Neural progenitor cell (in vitro differentiated cells): ENCODE data around the gene IFIT5.

Experiments used
- EZH2 ChIP-seq: fragments of 200-600 bp; sonication (generic); IDR thresholded peaks from 2 replicates; pipeline ENCODE4 v1.6.1; 2017; ENCODE audit warnings: antibody characterized with exemption, mild to moderate bottlenecking, moderate library complexity
- EZH2phosphoT487 ChIP-seq: fragments of 200-600 bp; sonication (generic); IDR thresholded peaks from 2 replicates; pipeline ENCODE4 v1.6.1; 2017; ENCODE audit warnings: antibody characterized with exemption
- TF ChIP-seq, protein P1 (sequence below): fragments of 200-600 bp; sonication (generic); IDR thresholded peaks from 2 replicates; pipeline ENCODE4 v1.5.1; 2017; ENCODE audit warnings: antibody characterized with exemption, mild to moderate bottlenecking

DNA sequence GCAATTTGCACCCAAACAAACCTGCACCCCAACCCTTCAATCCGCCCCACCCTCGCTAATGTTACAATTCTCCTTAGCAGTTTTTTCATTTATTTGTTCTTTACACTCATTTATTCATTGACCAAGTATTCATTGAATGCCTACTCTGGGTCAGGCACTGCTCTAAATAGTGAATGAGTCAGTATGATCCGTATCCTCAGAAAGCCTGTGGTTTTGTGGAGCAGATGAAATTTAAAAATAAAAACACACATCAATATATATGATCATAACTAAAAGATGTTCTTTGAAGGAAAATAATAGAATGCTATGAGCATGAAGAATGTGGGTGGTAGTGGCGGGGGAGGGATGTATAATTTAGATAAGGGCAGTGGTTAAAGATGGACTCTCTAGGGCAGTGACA lies 13.3 kb downstream of the IFIT5 start:
- TF ChIP-seq, protein P1, sequence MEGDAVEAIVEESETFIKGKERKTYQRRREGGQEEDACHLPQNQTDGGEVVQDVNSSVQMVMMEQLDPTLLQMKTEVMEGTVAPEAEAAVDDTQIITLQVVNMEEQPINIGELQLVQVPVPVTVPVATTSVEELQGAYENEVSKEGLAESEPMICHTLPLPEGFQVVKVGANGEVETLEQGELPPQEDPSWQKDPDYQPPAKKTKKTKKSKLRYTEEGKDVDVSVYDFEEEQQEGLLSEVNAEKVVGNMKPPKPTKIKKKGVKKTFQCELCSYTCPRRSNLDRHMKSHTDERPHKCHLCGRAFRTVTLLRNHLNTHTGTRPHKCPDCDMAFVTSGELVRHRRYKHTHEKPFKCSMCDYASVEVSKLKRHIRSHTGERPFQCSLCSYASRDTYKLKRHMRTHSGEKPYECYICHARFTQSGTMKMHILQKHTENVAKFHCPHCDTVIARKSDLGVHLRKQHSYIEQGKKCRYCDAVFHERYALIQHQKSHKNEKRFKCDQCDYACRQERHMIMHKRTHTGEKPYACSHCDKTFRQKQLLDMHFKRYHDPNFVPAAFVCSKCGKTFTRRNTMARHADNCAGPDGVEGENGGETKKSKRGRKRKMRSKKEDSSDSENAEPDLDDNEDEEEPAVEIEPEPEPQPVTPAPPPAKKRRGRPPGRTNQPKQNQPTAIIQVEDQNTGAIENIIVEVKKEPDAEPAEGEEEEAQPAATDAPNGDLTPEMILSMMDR = no peak
- TF ChIP-seq EZH2 (no peak), EZH2phosphoT487 (no peak)
